Subcutaneous abdominal adipose tissue (tissue), 5 donors: Measurements from ENCODE around the gene PXYLP1.

Experiments
- H3K27ac ChIP-seq: one replicate; pipeline ENCODE4 v1.7.0; 2013; ENCODE audit warnings: low read depth, mild to moderate bottlenecking, inconsistent platforms, low read length, moderate library complexity
- H3K27me3 ChIP-seq, 5 donors: one replicate each; pipeline ENCODE4 v1.7.0; 2013; ENCODE audit warnings: low read length in 5 of 5, inconsistent platforms in 1 of 5; ENCODE audit not compliant: control insufficient read depth in 5 of 5, insufficient read depth in 4 of 5
- H3K36me3 ChIP-seq, 5 donors: one replicate each; pipeline ENCODE4 v1.7.0; 2013; ENCODE audit warnings: low read length in 5 of 5; ENCODE audit not compliant: control insufficient read depth in 5 of 5, insufficient read depth in 5 of 5
- H3K4me1 ChIP-seq, 5 donors: one replicate each; pipeline ENCODE4 v1.7.0; 2013; ENCODE audit warnings: low read length in 5 of 5, mild to moderate bottlenecking in 3 of 5, moderate library complexity in 1 of 5; ENCODE audit not compliant: control insufficient read depth in 5 of 5, insufficient read depth in 5 of 5
- H3K4me3 ChIP-seq, 5 donors: one replicate each; pipeline ENCODE4 v1.7.0; 2013; ENCODE audit warnings: low read length in 5 of 5, low read depth in 1 of 5
- H3K9ac ChIP-seq, 5 donors: one replicate each; pipeline ENCODE4 v1.7.0; 2013; ENCODE audit warnings: low read length in 5 of 5, mild to moderate bottlenecking in 4 of 5, moderate library complexity in 3 of 5
- H3K9me3 ChIP-seq, 5 donors: one replicate each; pipeline ENCODE4 v1.7.0; 2013; ENCODE audit warnings: low read length in 5 of 5; ENCODE audit not compliant: control insufficient read depth in 5 of 5
- donor health status: healthy.
- donor health status: healthy.
- donor health status: healthy.
- donor health status: healthy.
- donor health status: healthy.

Gene PXYLP1

GRCh38 chr3:141246958-141247301, 15.3 kb downstream of the PXYLP1 start:
- H3K36me3 ChIP-seq: no peaks in the 10 kb centered on the region
- H3K4me1 ChIP-seq: peaks cover 0 to 7% (median 0%) of the 10 kb centered on the region in 5 donors
- no peaks in the 10 kb centered on the region for H3K9me3 ChIP-seq
- no peak overlapping the region for H3K4me3 ChIP-seq
- H3K27me3 ChIP-seq: no peaks in the 10 kb centered on the region
- no peak overlapping the region for H3K9ac ChIP-seq
- H3K27ac ChIP-seq: no peak overlapping the region

GRCh38 chr3:141248064-141248463, 16.4 kb downstream of the PXYLP1 start:
- Histone ChIP-seq H3K4me1 (no peaks in the 10 kb centered on the region), H3K9ac (no peak overlapping the region), H3K9me3 (no peaks in the 10 kb centered on the region)

GRCh38 chr3:141249041-141249440, 17.4 kb downstream of the PXYLP1 start:
- no peaks in the 10 kb centered on the region for H3K36me3 ChIP-seq
- H3K4me1 ChIP-seq: no peaks in the 10 kb centered on the region
- H3K9ac ChIP-seq: no peak overlapping the region
- no peaks in the 10 kb centered on the region for H3K27me3 ChIP-seq
- H3K9me3 ChIP-seq: no peaks in the 10 kb centered on the region
- H3K27ac ChIP-seq: no peak overlapping the region
- no peak overlapping the region for H3K4me3 ChIP-seq

More at GRCh38 chr3:141248064-141248463, 16.4 kb downstream of the PXYLP1 start:
- no peaks in the 10 kb centered on the region for H3K36me3 ChIP-seq
- H3K4me3 ChIP-seq: no peak overlapping the region
- no peaks in the 10 kb centered on the region for H3K27me3 ChIP-seq
- H3K27ac ChIP-seq: no peak overlapping the region

- H3K4me3 ChIP-seq: no peak overlapping the region
- no peaks in the 10 kb centered on the region for H3K9me3 ChIP-seq
- no peak overlapping the region for H3K9ac ChIP-seq
- H3K27me3 ChIP-seq: no peaks in the 10 kb centered on the region
- H3K4me1 ChIP-seq: no peaks in the 10 kb centered on the region
- H3K27ac ChIP-seq: no peak overlapping the region
- H3K36me3 ChIP-seq: no peaks in the 10 kb centered on the region
Observed at GRCh38 chr3:141250342-141250741, 18.7 kb downstream of the PXYLP1 start.

- no peaks in the 10 kb centered on the region for H3K9me3 ChIP-seq
- H3K4me1 ChIP-seq: no peaks in the 10 kb centered on the region
- no peak overlapping the region for H3K27ac ChIP-seq
- no peaks in the 10 kb centered on the region for H3K27me3 ChIP-seq
- H3K36me3 ChIP-seq: no peaks in the 10 kb centered on the region
- no peak overlapping the region for H3K4me3 ChIP-seq
- no peak overlapping the region for H3K9ac ChIP-seq
Observed at GRCh38 chr3:141250828-141251227, 19.2 kb downstream of the PXYLP1 start.

- Histone ChIP-seq H3K27me3 (no peaks in the 10 kb centered on the region), H3K9ac (no peak overlapping the region), H3K9me3 (no peaks in the 10 kb centered on the region), H3K36me3 (no peaks in the 10 kb centered on the region), H3K4me1 (no peaks in the 10 kb centered on the region), H3K27ac (no peak overlapping the region), H3K4me3 (no peak overlapping the region)
Observed at GRCh38 chr3:141253326-141253725, 21.7 kb downstream of the PXYLP1 start.

GRCh38 chr3:141253811-141254210, 22.2 kb downstream of the PXYLP1 start:
- H3K9ac ChIP-seq: no peak overlapping the region
- H3K36me3 ChIP-seq: no peaks in the 10 kb centered on the region
- H3K4me1 ChIP-seq: no peaks in the 10 kb centered on the region
- H3K9me3 ChIP-seq: no peaks in the 10 kb centered on the region
- H3K27ac ChIP-seq: no peak overlapping the region
- no peaks in the 10 kb centered on the region for H3K27me3 ChIP-seq
- no peak overlapping the region for H3K4me3 ChIP-seq

- Histone ChIP-seq H3K27ac (no peak overlapping the region), H3K27me3 (no peaks in the 10 kb centered on the region), H3K36me3 (peaks cover 0 to 2% (median 0%) of the 10 kb centered on the region in 5 donors), H3K4me1 (no peaks in the 10 kb centered on the region), H3K9me3 (no peaks in the 10 kb centered on the region), H3K4me3 (no peak overlapping the region), H3K9ac (no peak overlapping the region)
Observed at GRCh38 chr3:141255137-141255845, 23.7 kb downstream of the PXYLP1 start.

GRCh38 chr3:141255846-141256261, 24.2 kb downstream of the PXYLP1 start:
- Histone ChIP-seq H3K27ac (no peak overlapping the region), H3K9me3 (no peaks in the 10 kb centered on the region), H3K4me3 (no peak overlapping the region), H3K36me3 (peaks cover 0 to 8% (median 4%) of the 10 kb centered on the region in 5 donors), H3K4me1 (no peaks in the 10 kb centered on the region), H3K9ac (no peak overlapping the region), H3K27me3 (no peaks in the 10 kb centered on the region)

- no peak overlapping the region for H3K9ac ChIP-seq
Observed at GRCh38 chr3:141256820-141257219, 25.2 kb downstream of the PXYLP1 start.

More at GRCh38 chr3:141256820-141257219, 25.2 kb downstream of the PXYLP1 start:
- no peaks in the 10 kb centered on the region for H3K9me3 ChIP-seq
- no peaks in the 10 kb centered on the region for H3K4me1 ChIP-seq
- H3K27me3 ChIP-seq: no peaks in the 10 kb centered on the region
- H3K27ac ChIP-seq: no peak overlapping the region
- H3K36me3 ChIP-seq: peaks cover 0 to 9% (median 6%) of the 10 kb centered on the region in 5 donors
- no peak overlapping the region for H3K4me3 ChIP-seq
